ENCODE results near the gene ERG. TPM values are rescaled to one million over a fixed set of nuclear protein-coding genes. Genes with fewer than 3 reads are reported as not detected.

Gene ERG
- total and polyA plus RNA-seq, 2 donors (not counting 1 experiment from before 2014, with no cell fraction given) = under 0.01 TPM; not detected in 1

GRCh38 chr21:38334866-38335265, 163.4 kb downstream of the ERG start:
- H4K20me1 ChIP-seq (ENCODE audit: control insufficient read depth, extremely low read depth, insufficient read depth, low read length) = no peaks in the 10 kb centered on the region
- H3K9ac ChIP-seq (ENCODE audit: insufficient read depth, low read length) = no peak overlapping the region
- TF ChIP-seq CTCF (conservative IDR thresholded peaks at IDR 0.05 in 1 of 2, IDR thresholded peaks at IDR 0.05 in 1 of 2; ENCODE audit: low read depth in 1 of 2, low read length in 2 of 2) (no peak), EZH2 (IDR thresholded peaks at IDR 0.05; ENCODE audit: low read length, missing control alignments) (no peak)
- H3K27me3 ChIP-seq (ENCODE audit: control insufficient read depth, insufficient read depth, low read length) = no peaks in the 10 kb centered on the region
- no peak overlapping the region for H3K27ac ChIP-seq (ENCODE audit: insufficient read depth, low read length)
- H2AFZ ChIP-seq (ENCODE audit: low read length) = no peak overlapping the region
- no peaks in the 10 kb centered on the region for H3K9me3 ChIP-seq (ENCODE audit: control insufficient read depth, insufficient read depth, low read depth, low read length)
- no peak overlapping the region for H3K4me3 ChIP-seq (replicated peaks in 1 of 4; ENCODE audit: control extremely low read depth in 1 of 4, insufficient read depth in 1 of 4, low read depth in 3 of 4, low read length in 4 of 4)
- no peak overlapping the region for H3K4me2 ChIP-seq (ENCODE audit: extremely low read depth, insufficient read depth, low read length)
- DNase-seq (ENCODE audit: low read depth in 2 of 2) = no peak
- no peaks in the 10 kb centered on the region for H3K36me3 ChIP-seq (ENCODE audit: control insufficient read depth, insufficient read depth, low read length)
- no peaks in the 10 kb centered on the region for H3K79me2 ChIP-seq (ENCODE audit: control insufficient read depth, insufficient read depth, low read length)
- no peaks in the 10 kb centered on the region for H3K4me1 ChIP-seq (ENCODE audit: control insufficient read depth, extremely low read depth, insufficient read depth, low read length)

- Histone ChIP-seq H4K20me1 (ENCODE audit: control insufficient read depth, extremely low read depth, insufficient read depth, low read length) (no peaks in the 10 kb centered on the region), H3K27ac (ENCODE audit: insufficient read depth, low read length) (no peak overlapping the region), H3K79me2 (ENCODE audit: control insufficient read depth, insufficient read depth, low read length) (no peaks in the 10 kb centered on the region), H2AFZ (ENCODE audit: low read length) (no peak overlapping the region), H3K4me3 (replicated peaks in 1 of 4; ENCODE audit: control extremely low read depth in 1 of 4, insufficient read depth in 1 of 4, low read depth in 3 of 4, low read length in 4 of 4) (no peak overlapping the region), H3K9me3 (ENCODE audit: control insufficient read depth, insufficient read depth, low read depth, low read length) (no peaks in the 10 kb centered on the region), H3K36me3 (ENCODE audit: control insufficient read depth, insufficient read depth, low read length) (no peaks in the 10 kb centered on the region), H3K4me1 (ENCODE audit: control insufficient read depth, extremely low read depth, insufficient read depth, low read length) (no peaks in the 10 kb centered on the region), H3K4me2 (ENCODE audit: extremely low read depth, insufficient read depth, low read length) (no peak overlapping the region), H3K9ac (ENCODE audit: insufficient read depth, low read length) (no peak overlapping the region), H3K27me3 (ENCODE audit: control insufficient read depth, insufficient read depth, low read length) (no peaks in the 10 kb centered on the region)
- no peak for TF ChIP-seq EZH2 (IDR thresholded peaks at IDR 0.05; ENCODE audit: low read length, missing control alignments)
- peak; percentile 40 to 49 for TF ChIP-seq CTCF (conservative IDR thresholded peaks at IDR 0.05 in 1 of 2, IDR thresholded peaks at IDR 0.05 in 1 of 2; ENCODE audit: low read depth in 1 of 2, low read length in 2 of 2)
- DNase-seq (ENCODE audit: low read depth in 2 of 2) = peak in 1 of 2 donors; percentile 41
Measured at GRCh38 chr21:38333301-38334272, 164.7 kb downstream of the ERG start.

- Histone ChIP-seq H3K9ac (ENCODE audit: insufficient read depth, low read length) (no peak overlapping the region), H3K4me1 (ENCODE audit: control insufficient read depth, extremely low read depth, insufficient read depth, low read length) (peaks cover 3% of the 10 kb centered on the region), H3K27me3 (ENCODE audit: control insufficient read depth, insufficient read depth, low read length) (no peaks in the 10 kb centered on the region), H3K27ac (ENCODE audit: insufficient read depth, low read length) (no peak overlapping the region), H3K79me2 (ENCODE audit: control insufficient read depth, insufficient read depth, low read length) (no peaks in the 10 kb centered on the region), H3K4me2 (ENCODE audit: extremely low read depth, insufficient read depth, low read length) (no peak overlapping the region), H4K20me1 (ENCODE audit: control insufficient read depth, extremely low read depth, insufficient read depth, low read length) (no peaks in the 10 kb centered on the region), H2AFZ (ENCODE audit: low read length) (no peak overlapping the region), H3K4me3 (replicated peaks in 1 of 4; ENCODE audit: control extremely low read depth in 1 of 4, insufficient read depth in 1 of 4, low read depth in 3 of 4, low read length in 4 of 4) (no peak overlapping the region), H3K36me3 (ENCODE audit: control insufficient read depth, insufficient read depth, low read length) (no peaks in the 10 kb centered on the region), H3K9me3 (ENCODE audit: control insufficient read depth, insufficient read depth, low read depth, low read length) (no peaks in the 10 kb centered on the region)
- DNase-seq (ENCODE audit: low read depth in 2 of 2) = no peak
- no peak for TF ChIP-seq EZH2 (IDR thresholded peaks at IDR 0.05; ENCODE audit: low read length, missing control alignments)
- no peak for TF ChIP-seq CTCF (conservative IDR thresholded peaks at IDR 0.05 in 1 of 2, IDR thresholded peaks at IDR 0.05 in 1 of 2; ENCODE audit: low read depth in 1 of 2, low read length in 2 of 2)
Measured at GRCh38 chr21:38330666-38331065, 167.6 kb downstream of the ERG start.

Data from fibroblast of lung (primary cell).